A673 (cell line): ENCODE measurements around the gene STAM.

Experiments used
- CTCF ChIP-seq: fragments of 300-800, 200-600 bp; sonication (generic); conservative IDR thresholded peaks from 2 replicates; pipeline ENCODE4 v1.5.1; 2017; ENCODE audit warnings: low read depth, mild to moderate bottlenecking, antibody characterized with exemption, low read length, moderate library complexity, mixed read lengths
- EZH2 ChIP-seq: fragments of 200-600 bp; sonication (generic); IDR thresholded peaks from 2 replicates; pipeline ENCODE4 v1.6.1; 2017; ENCODE audit warnings: borderline replicate concordance, low read depth, mild to moderate bottlenecking, mixed read lengths, antibody characterized with exemption, low read length; ENCODE audit not compliant: poor library complexity, severe bottlenecking

GRCh38 chr10:17703706-17704105, 59.8 kb downstream of the STAM start:
- TF ChIP-seq EZH2, result no peak
- no peak for TF ChIP-seq CTCF
